Omental fat pad (tissue), 4 donors: ENCODE data around the gene PDCD2. TPM values are rescaled to one million over a fixed set of nuclear protein-coding genes. Genes with fewer than 3 reads are reported as not detected.
A peak's percentile ranks its signal among the peaks of the same experiment; 100 is the strongest.
"Not testable (repeated sequence)": the region's sequence is repeated elsewhere in the genome, so short reads cannot be mapped to it uniquely, and the experiment has no call there.

Experiments used
- ATAC-seq: fragments of 150-250 bp; one replicate; pipeline ENCODE4 v1.9.1; 2016; ENCODE audit warnings: mild to moderate bottlenecking, moderate library complexity; ENCODE audit not compliant: low FRiP score
- DNase-seq: peaks from one replicate; pipeline ENCODE4 v3.0.0-alpha.2; 2019; ENCODE audit warnings: low spot score
- total RNA-seq, 4 donors: library from RNA; depleted of rRNA; stranded (reverse); fragments of >200 nt; gene quantifications; one replicate each; pipeline ENCODE4 v1.1.0, GENCODE V29; 2016
- TF ChIP-seq, protein P1 (sequence below), 3 donors: fragments of 450-650 bp; IDR thresholded peaks; one replicate each; pipeline ENCODE4 v1.5.1; 2016 to 2017; ENCODE audit warnings: antibody characterized with exemption in 3 of 3, mild to moderate bottlenecking in 3 of 3, moderate library complexity in 2 of 3

PDCD2 gene
- total RNA-seq, 4 donors from 2014 or later = 56.4 to 72.8 (median 60.5) TPM

GRCh38 chr6:170529839-170530469 lies 54.5 kb downstream of the PDCD2 start:
- TF ChIP-seq, protein P1, sequence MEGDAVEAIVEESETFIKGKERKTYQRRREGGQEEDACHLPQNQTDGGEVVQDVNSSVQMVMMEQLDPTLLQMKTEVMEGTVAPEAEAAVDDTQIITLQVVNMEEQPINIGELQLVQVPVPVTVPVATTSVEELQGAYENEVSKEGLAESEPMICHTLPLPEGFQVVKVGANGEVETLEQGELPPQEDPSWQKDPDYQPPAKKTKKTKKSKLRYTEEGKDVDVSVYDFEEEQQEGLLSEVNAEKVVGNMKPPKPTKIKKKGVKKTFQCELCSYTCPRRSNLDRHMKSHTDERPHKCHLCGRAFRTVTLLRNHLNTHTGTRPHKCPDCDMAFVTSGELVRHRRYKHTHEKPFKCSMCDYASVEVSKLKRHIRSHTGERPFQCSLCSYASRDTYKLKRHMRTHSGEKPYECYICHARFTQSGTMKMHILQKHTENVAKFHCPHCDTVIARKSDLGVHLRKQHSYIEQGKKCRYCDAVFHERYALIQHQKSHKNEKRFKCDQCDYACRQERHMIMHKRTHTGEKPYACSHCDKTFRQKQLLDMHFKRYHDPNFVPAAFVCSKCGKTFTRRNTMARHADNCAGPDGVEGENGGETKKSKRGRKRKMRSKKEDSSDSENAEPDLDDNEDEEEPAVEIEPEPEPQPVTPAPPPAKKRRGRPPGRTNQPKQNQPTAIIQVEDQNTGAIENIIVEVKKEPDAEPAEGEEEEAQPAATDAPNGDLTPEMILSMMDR (IDR thresholded peaks at IDR 0.05) = peak in 1 of 3 donors; percentile 60
- peak; percentile 80 for ATAC-seq
- DNase-seq = peak; percentile 68

DNA sequence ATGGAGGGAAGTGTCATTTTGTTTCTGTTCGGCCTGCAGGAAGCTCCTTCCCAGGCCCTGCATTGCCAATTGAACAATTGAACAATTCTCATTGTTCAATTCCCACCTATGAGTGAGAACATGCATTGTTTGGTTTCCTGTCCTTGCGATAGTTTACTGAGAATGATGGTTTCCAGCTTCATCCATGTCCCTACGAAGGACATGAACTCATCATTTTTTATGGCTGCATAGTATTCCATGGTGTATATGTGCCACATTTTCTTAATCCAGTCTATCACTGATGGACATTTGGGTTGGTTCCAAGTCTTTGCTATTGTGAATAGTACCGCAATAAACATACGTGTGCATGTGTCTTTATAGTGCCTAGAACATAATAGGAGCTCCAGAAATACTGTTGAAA lies 56.4 kb downstream of the PDCD2 start:
- not testable (repeated sequence) for DNase-seq, ATAC-seq

DNA sequence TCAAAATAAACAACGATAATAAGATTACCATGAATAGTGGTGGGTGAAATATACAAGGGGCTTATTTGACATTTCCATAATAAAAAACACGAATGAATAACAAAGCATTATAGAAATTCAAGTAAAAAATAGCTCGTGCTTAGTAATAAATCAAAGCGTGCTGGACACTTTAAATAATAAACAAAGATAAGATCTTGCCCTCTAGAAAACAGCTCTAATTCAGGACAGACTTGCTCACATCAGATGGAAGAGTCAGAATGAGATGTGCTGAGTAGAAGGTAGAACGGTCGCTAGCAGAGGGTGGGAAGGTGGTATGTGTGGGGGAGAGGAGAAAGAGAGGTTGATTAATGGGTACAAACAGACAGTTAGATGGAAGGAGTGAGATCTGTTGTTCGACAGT lies 58.6 kb downstream of the PDCD2 start:
- no peak for ATAC-seq
- TF ChIP-seq, protein P1 (IDR thresholded peaks at IDR 0.05) = no peak
- no peak for DNase-seq

Other genes starting within 250 kb of the PDCD2 start
- 100 to 1,000 TPM; 187 to 269 (median 218) TPM for gene PSMB1, start 31.3 kb downstream of the PDCD2 start, total RNA-seq
- gene TBP, start 30.3 kb downstream of the PDCD2 start, total RNA-seq = 10 to 100 TPM; 11.4 to 20.1 (median 19.9) TPM